Urothelium cell line (cell line): ENCODE data around the gene STOML2.

ENCODE experiments used
- DNase-seq: peaks from one replicate; pipeline ENCODE4 v3.0.0; 2011; ENCODE audit warnings: low spot score, mixed read lengths
- FAIRE-seq: peaks from 2 replicates; lab custom pipeline; 2011; peaks lifted over from hg19 to GRCh38; lab: Jason Lieb, UNC

Gene STOML2

GRCh38 chr9:35107297-35108290 lies 4.7 kb upstream of the STOML2 start:
- DNase-seq (no peak), FAIRE-seq (no peak)

- FAIRE-seq, result no peak
- DNase-seq, result no peak
Observed at GRCh38 chr9:35106343-35106730, 3.4 kb upstream of the STOML2 start.

GRCh38 chr9:35105571-35106342 lies 2.8 kb upstream of the STOML2 start:
- DNase-seq (no peak), FAIRE-seq (no peak)

- FAIRE-seq (no peak), DNase-seq (no peak)
Observed at GRCh38 chr9:35105126-35105525, 2.2 kb upstream of the STOML2 start.

GRCh38 chr9:35104586-35104985 lies 1.7 kb upstream of the STOML2 start:
- no peak for DNase-seq
- no peak for FAIRE-seq

GRCh38 chr9:35103660-35104191 lies 795 bp upstream of the STOML2 start:
- no peak for FAIRE-seq

GRCh38 chr9:35102465-35102768 lies 514 bp downstream of the STOML2 start:
- FAIRE-seq, result peak; percentile 61
- DNase-seq, result no peak

More at GRCh38 chr9:35103660-35104191, 795 bp upstream of the STOML2 start:
- DNase-seq, result no peak

- DNase-seq (no peak), FAIRE-seq (no peak)
Observed at GRCh38 chr9:35097573-35097972, 5.4 kb downstream of the STOML2 start.

GRCh38 chr9:35096035-35096849 lies 6.7 kb downstream of the STOML2 start, which contains the start of gene PIGO:
Gene PIGO (minus strand): TSS chr9:35096591. CDS start chr9:35095565, 1,026 bp downstream.
- FAIRE-seq (peak; percentile 84), DNase-seq (peak; percentile 93)

- no peak for FAIRE-seq
- DNase-seq, result no peak
Observed at GRCh38 chr9:35091536-35091935, 11.4 kb downstream of the STOML2 start.

- DNase-seq, result no peak
- FAIRE-seq, result no peak
Observed at GRCh38 chr9:35089434-35089833, 13.5 kb downstream of the STOML2 start.

GRCh38 chr9:35085078-35085477 lies 17.9 kb downstream of the STOML2 start:
- no peak for DNase-seq
- FAIRE-seq, result no peak

GRCh38 chr9:35079426-35080341 lies 23.2 kb downstream of the STOML2 start, which contains the start of gene FANCG:
Gene FANCG (minus strand): TSS chr9:35079942. CDS start chr9:35079524, 418 bp downstream.
- DNase-seq (peak; percentile 95), FAIRE-seq (peak; percentile 52)

GRCh38 chr9:35079041-35079425 lies 23.9 kb downstream of the STOML2 start:
- no peak for FAIRE-seq
- no peak for DNase-seq

GRCh38 chr9:35078066-35078465 lies 24.9 kb downstream of the STOML2 start:
- DNase-seq, result no peak
- FAIRE-seq, result no peak

- FAIRE-seq, result no peak
- no peak for DNase-seq
Observed at GRCh38 chr9:35076848-35077247, 26.1 kb downstream of the STOML2 start.

- no peak for DNase-seq
- no peak for FAIRE-seq
Observed at GRCh38 chr9:35075358-35075757, 27.6 kb downstream of the STOML2 start.

- no peak for DNase-seq
- no peak for FAIRE-seq
Observed at GRCh38 chr9:35074791-35075190, 28.1 kb downstream of the STOML2 start.

- DNase-seq, result no peak
- FAIRE-seq, result no peak
Observed at GRCh38 chr9:35074141-35074540, 28.8 kb downstream of the STOML2 start.

GRCh38 chr9:35073279-35073612 lies 29.7 kb downstream of the STOML2 start:
- no peak for DNase-seq
- no peak for FAIRE-seq
